ENCODE data around the gene SLAMF7.

Gene SLAMF7

GRCh38 chr1:160759740-160760139 is 20.7 kb downstream of the SLAMF7 start:
- TF ChIP-seq CTCF (conservative IDR thresholded peaks at IDR 0.05) = no peak
- no peak overlapping the region for H3K27ac ChIP-seq

GRCh38 chr1:160761046-160761445 is 22.0 kb downstream of the SLAMF7 start:
- H3K27ac ChIP-seq = no peak overlapping the region
- no peak for TF ChIP-seq CTCF (conservative IDR thresholded peaks at IDR 0.05)

- no peak overlapping the region for H3K27ac ChIP-seq
- TF ChIP-seq CTCF (conservative IDR thresholded peaks at IDR 0.05) = no peak
Measured at GRCh38 chr1:160761886-160762285, 22.8 kb downstream of the SLAMF7 start.

GRCh38 chr1:160763993-160764392 is 24.9 kb downstream of the SLAMF7 start:
- TF ChIP-seq CTCF (conservative IDR thresholded peaks at IDR 0.05) = no peak
- no peak overlapping the region for H3K27ac ChIP-seq

- TF ChIP-seq CTCF (conservative IDR thresholded peaks at IDR 0.05) = no peak
- no peak overlapping the region for H3K27ac ChIP-seq
Measured at GRCh38 chr1:160767395-160768294, 28.6 kb downstream of the SLAMF7 start.

- TF ChIP-seq CTCF (conservative IDR thresholded peaks at IDR 0.05) = no peak
- no peak overlapping the region for H3K27ac ChIP-seq
Measured at GRCh38 chr1:160768295-160768657, 29.2 kb downstream of the SLAMF7 start.

GRCh38 chr1:160772331-160772730 is 33.3 kb downstream of the SLAMF7 start:
- no peak for TF ChIP-seq CTCF (conservative IDR thresholded peaks at IDR 0.05)
- H3K27ac ChIP-seq = no peak overlapping the region

Measured in VCaP (cell line).